ENCODE measurements around the gene MUS81.
"Not testable (repeated sequence)": the region's sequence is repeated elsewhere in the genome, so short reads cannot be mapped to it uniquely, and the experiment has no call there.

Gene MUS81

GRCh38 chr11:65848693-65849092 lies 11.5 kb upstream of the MUS81 start:
- DNase-seq, result not testable (repeated sequence)

GRCh38 chr11:65849366-65849765 lies 10.9 kb upstream of the MUS81 start:
- no peak for DNase-seq

GRCh38 chr11:65849771-65850216 lies 10.4 kb upstream of the MUS81 start:
- no peak for DNase-seq

GRCh38 chr11:65850217-65851082 lies 9.8 kb upstream of the MUS81 start:
- no peak for DNase-seq

GRCh38 chr11:65851083-65851579 lies 9.1 kb upstream of the MUS81 start:
- DNase-seq, result no peak

- no peak for DNase-seq
These were observed 8.3 kb upstream of the MUS81 start for GRCh38 chr11:65851811-65852507.

GRCh38 chr11:65852508-65853245 lies 7.6 kb upstream of the MUS81 start:
- no peak for DNase-seq

GRCh38 chr11:65853246-65853979 lies 6.8 kb upstream of the MUS81 start:
- no peak for DNase-seq

- no peak for DNase-seq
These were observed 6.1 kb upstream of the MUS81 start for GRCh38 chr11:65854161-65854592.

- no peak for DNase-seq
These were observed 5.1 kb upstream of the MUS81 start for GRCh38 chr11:65854852-65855837.

GRCh38 chr11:65855927-65856363 lies 4.3 kb upstream of the MUS81 start:
- no peak for DNase-seq

GRCh38 chr11:65856689-65857499 lies 3.3 kb upstream of the MUS81 start:
- peak in 13 of 14 donors; percentile 45 to 91 (median 75) for DNase-seq

GRCh38 chr11:65857500-65857852 lies 2.8 kb upstream of the MUS81 start:
- DNase-seq, result peak in 6 of 14 donors; percentile 41 to 72 (median 62)

GRCh38 chr11:65857853-65858680 lies 2.2 kb upstream of the MUS81 start, which contains the start of gene CFL1:
Gene CFL1 (minus strand): TSS chr11:65858180. CDS start chr11:65858099, 81 bp downstream.
- DNase-seq, result peak; percentile 83 to 98 (median 96)

GRCh38 chr11:65858681-65859087 lies 1.5 kb upstream of the MUS81 start:
- no peak for DNase-seq

GRCh38 chr11:65859095-65859811 lies 980 bp upstream of the MUS81 start:
- DNase-seq, result peak; percentile 56 to 97 (median 88)

GRCh38 chr11:65859812-65860277 lies 388 bp upstream of the MUS81 start:
- peak in 6 of 14 donors; percentile 72 to 87 (median 78) for DNase-seq

GRCh38 chr11:65861165-65861505 lies 902 bp downstream of the MUS81 start:
- no peak for DNase-seq
